ENCODE measurements around the gene PLCB4. TPM values are rescaled to one million over a fixed set of nuclear protein-coding genes. Genes with fewer than 3 reads are reported as not detected.

The PLCB4 gene
- total RNA-seq, 1 experiment from 2014 or later = 12.9 TPM

DNA sequence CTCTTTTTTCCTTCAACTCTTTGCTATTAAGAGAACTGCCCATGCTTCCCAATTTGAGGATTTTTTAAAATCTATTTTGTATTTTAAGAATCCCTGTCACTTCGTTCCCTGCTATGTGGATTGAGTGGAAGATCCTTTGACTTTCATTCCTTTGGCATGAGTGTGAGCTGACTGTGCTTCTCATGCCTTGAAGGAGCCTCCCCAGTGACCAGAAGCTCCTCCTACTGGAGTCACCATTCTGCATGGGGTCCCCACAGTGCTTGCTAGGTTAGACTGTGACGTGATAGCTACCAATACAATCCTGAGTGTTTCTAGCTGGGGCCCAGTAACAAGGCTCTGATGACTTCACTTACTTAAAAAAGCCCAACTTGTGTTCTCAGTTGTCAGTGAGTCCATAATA lies 341.1 kb downstream of the PLCB4 start:
- H3K36me3 Mint-ChIP-seq (ENCODE audit: insufficient read depth, unreplicated experiment) = no peaks in the 10 kb centered on the region
- no peak overlapping the region for H3K4me3 Mint-ChIP-seq (ENCODE audit: low read depth, unreplicated experiment)
- no peaks in the 10 kb centered on the region for H3K4me1 Mint-ChIP-seq (ENCODE audit: low read depth, unreplicated experiment)
- BruUV-seq (replicated peaks) = no TSS peak
- CTCF ChIA-PET = interaction anchor here (2.9 kb wide), 1 partner anchor 201 kb away, joined by 43 read pairs; no protein-coding TSS in a partner anchor
- TF ChIP-seq, protein P1, sequence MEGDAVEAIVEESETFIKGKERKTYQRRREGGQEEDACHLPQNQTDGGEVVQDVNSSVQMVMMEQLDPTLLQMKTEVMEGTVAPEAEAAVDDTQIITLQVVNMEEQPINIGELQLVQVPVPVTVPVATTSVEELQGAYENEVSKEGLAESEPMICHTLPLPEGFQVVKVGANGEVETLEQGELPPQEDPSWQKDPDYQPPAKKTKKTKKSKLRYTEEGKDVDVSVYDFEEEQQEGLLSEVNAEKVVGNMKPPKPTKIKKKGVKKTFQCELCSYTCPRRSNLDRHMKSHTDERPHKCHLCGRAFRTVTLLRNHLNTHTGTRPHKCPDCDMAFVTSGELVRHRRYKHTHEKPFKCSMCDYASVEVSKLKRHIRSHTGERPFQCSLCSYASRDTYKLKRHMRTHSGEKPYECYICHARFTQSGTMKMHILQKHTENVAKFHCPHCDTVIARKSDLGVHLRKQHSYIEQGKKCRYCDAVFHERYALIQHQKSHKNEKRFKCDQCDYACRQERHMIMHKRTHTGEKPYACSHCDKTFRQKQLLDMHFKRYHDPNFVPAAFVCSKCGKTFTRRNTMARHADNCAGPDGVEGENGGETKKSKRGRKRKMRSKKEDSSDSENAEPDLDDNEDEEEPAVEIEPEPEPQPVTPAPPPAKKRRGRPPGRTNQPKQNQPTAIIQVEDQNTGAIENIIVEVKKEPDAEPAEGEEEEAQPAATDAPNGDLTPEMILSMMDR (IDR thresholded peaks at IDR 0.05; ENCODE audit: unreplicated experiment) = no peak
- intact Hi-C loops (cut with micrococcal nuclease; ENCODE audit: unreplicated experiment) = loop anchor here (2.0 kb wide), 1 partner anchor 47 kb away; no protein-coding TSS in a partner anchor
- H3K27me3 Mint-ChIP-seq (ENCODE audit: unreplicated experiment) = no peaks in the 10 kb centered on the region
- no peak overlapping the region for H3K27ac Mint-ChIP-seq (ENCODE audit: unreplicated experiment)
- no peaks in the 10 kb centered on the region for H3K9me3 Mint-ChIP-seq (ENCODE audit: low read depth, unreplicated experiment)
- DNase-seq = no peak

DNA sequence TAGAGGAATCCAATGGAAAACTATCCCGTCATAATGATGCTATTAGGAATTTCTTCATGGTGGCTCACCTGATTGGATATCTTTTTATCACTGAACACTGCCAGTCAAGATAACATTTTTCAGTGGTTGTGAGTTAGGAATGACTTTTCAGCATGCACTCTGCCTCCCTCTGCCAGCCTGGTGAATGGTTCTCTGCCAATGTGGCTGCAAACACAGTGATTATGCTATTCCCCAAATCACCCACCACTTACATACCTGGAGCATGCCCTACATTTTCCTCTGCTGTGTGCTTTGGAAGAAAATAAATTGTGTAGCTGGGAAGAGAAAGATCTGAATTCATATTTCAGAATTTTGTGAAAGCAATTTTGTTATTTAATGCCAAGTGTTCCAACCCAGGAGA lies 342.9 kb downstream of the PLCB4 start:
- no peak for DNase-seq
- Mint-ChIP-seq H3K4me1 (ENCODE audit: low read depth, unreplicated experiment) (no peaks in the 10 kb centered on the region), H3K27me3 (ENCODE audit: unreplicated experiment) (no peaks in the 10 kb centered on the region), H3K4me3 (ENCODE audit: low read depth, unreplicated experiment) (no peak overlapping the region), H3K36me3 (ENCODE audit: insufficient read depth, unreplicated experiment) (no peaks in the 10 kb centered on the region), H3K27ac (ENCODE audit: unreplicated experiment) (no peak overlapping the region), H3K9me3 (ENCODE audit: low read depth, unreplicated experiment) (no peaks in the 10 kb centered on the region)
- TF ChIP-seq, protein P1 (IDR thresholded peaks at IDR 0.05; ENCODE audit: unreplicated experiment) = no peak
- CTCF ChIA-PET = no interaction called here
- BruUV-seq (replicated peaks) = no TSS peak
- intact Hi-C loops (cut with micrococcal nuclease; ENCODE audit: unreplicated experiment) = no loop called here

DNA sequence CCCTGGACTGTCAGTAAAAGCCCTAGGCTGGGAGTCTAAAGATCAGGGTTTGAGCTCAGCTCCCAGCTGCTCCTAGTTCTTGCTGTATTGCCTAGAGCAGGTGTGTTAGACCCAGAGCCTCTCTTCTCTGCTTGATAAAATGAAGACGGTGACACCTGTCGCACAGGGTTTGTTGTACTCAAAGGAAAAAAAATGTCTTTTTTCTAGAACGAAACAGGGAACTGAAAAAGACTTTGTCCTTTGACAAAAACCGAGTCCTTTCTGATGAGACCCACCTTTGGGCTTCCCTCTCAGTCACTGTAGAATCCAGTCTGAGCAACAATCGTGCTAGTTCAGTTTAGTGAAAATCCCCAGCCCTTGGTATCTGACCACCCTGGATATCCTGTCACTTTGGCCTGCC lies 343.4 kb downstream of the PLCB4 start:
- TF ChIP-seq, protein P1 (IDR thresholded peaks at IDR 0.05; ENCODE audit: unreplicated experiment) = no peak
- intact Hi-C loops (cut with micrococcal nuclease; ENCODE audit: unreplicated experiment) = no loop called here
- H3K36me3 Mint-ChIP-seq (ENCODE audit: insufficient read depth, unreplicated experiment) = no peaks in the 10 kb centered on the region
- no peaks in the 10 kb centered on the region for H3K9me3 Mint-ChIP-seq (ENCODE audit: low read depth, unreplicated experiment)
- BruUV-seq (replicated peaks) = no TSS peak
- H3K4me1 Mint-ChIP-seq (ENCODE audit: low read depth, unreplicated experiment) = no peaks in the 10 kb centered on the region
- CTCF ChIA-PET = no interaction called here
- no peak overlapping the region for H3K27ac Mint-ChIP-seq (ENCODE audit: unreplicated experiment)
- H3K4me3 Mint-ChIP-seq (ENCODE audit: low read depth, unreplicated experiment) = no peak overlapping the region
- no peaks in the 10 kb centered on the region for H3K27me3 Mint-ChIP-seq (ENCODE audit: unreplicated experiment)
- DNase-seq = no peak

DNA sequence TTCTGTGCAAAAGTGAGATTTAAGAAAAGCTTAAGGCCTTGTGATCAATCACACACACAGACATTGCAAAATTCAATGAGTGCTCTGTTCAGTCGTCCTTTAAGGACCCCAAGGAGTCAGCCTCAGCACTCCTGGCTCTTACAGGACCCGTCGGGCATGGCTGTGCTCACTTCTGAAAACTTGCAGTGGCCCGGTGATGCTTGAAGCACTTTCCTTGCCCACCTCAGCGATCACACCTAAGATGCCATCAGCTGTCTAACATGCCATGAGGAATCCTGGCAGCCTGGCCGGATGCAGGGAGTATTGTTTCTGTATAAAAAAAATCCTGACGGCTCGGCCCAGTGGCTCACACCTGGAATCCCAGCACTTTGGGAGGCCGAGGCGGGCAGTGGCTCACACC lies 344.1 kb downstream of the PLCB4 start:
- no peak overlapping the region for H3K4me3 Mint-ChIP-seq (ENCODE audit: low read depth, unreplicated experiment)
- CTCF ChIA-PET = no interaction called here
- intact Hi-C loops (cut with micrococcal nuclease; ENCODE audit: unreplicated experiment) = no loop called here
- H3K4me1 Mint-ChIP-seq (ENCODE audit: low read depth, unreplicated experiment) = no peaks in the 10 kb centered on the region
- H3K27ac Mint-ChIP-seq (ENCODE audit: unreplicated experiment) = no peak overlapping the region
- no peaks in the 10 kb centered on the region for H3K36me3 Mint-ChIP-seq (ENCODE audit: insufficient read depth, unreplicated experiment)
- no peaks in the 10 kb centered on the region for H3K9me3 Mint-ChIP-seq (ENCODE audit: low read depth, unreplicated experiment)
- H3K27me3 Mint-ChIP-seq (ENCODE audit: unreplicated experiment) = no peaks in the 10 kb centered on the region
- DNase-seq = no peak
- TF ChIP-seq, protein P1 (IDR thresholded peaks at IDR 0.05; ENCODE audit: unreplicated experiment) = no peak
- no TSS peak for BruUV-seq (replicated peaks)
